Activated T-cell treated with anti-CD3 and anti-CD28 coated beads, Interleukin-2, amount 50 U/mL, for 72 hours (primary cell): ENCODE measurements around the gene SH3BP2. TPM values are rescaled to one million over a fixed set of nuclear protein-coding genes. Genes with fewer than 3 reads are reported as not detected.
A peak's percentile ranks its signal among the peaks of the same experiment; 100 is the strongest.

Experiments used
- ATAC-seq, 2 donors: fragments of 150-1000 bp; cut with Tn5 transposase; replicated peaks in 1 of 2; 2 replicates each; pipeline ENCODE4 v1.10.0; 2021; ENCODE audit warnings: moderate library complexity in 2 of 2, mild to moderate bottlenecking in 1 of 2
- DNase-seq, 2 donors: peaks; one replicate each; pipeline ENCODE4 v3.0.0; 2021 to 2022; ENCODE audit warnings: mixed read lengths in 1 of 2
- H3K27ac Mint-ChIP-seq: one replicate; pipeline ENCODE4 v1.8.0; 2022; ENCODE audit warnings: mild to moderate bottlenecking, moderate library complexity, mixed read lengths
- H3K27me3 Mint-ChIP-seq: one replicate; pipeline ENCODE4 v1.8.0; 2022; ENCODE audit warnings: low read depth, mixed read lengths
- H3K36me3 Mint-ChIP-seq, 2 donors: one replicate each; pipeline ENCODE4 v1.8.0; 2022; ENCODE audit warnings: mixed read lengths in 2 of 2, mild to moderate bottlenecking in 1 of 2; ENCODE audit not compliant: insufficient read depth in 2 of 2
- H3K4me1 Mint-ChIP-seq: one replicate; pipeline ENCODE4 v1.8.0; 2022; ENCODE audit warnings: low read depth, mixed read lengths
- H3K4me3 Mint-ChIP-seq, 2 donors: one replicate each; pipeline ENCODE4 v1.8.0; 2022; ENCODE audit warnings: mild to moderate bottlenecking in 2 of 2, mixed read lengths in 2 of 2, moderate library complexity in 2 of 2
- H3K9me3 Mint-ChIP-seq, 2 donors: one replicate each; pipeline ENCODE4 v1.8.0; 2022; ENCODE audit warnings: mixed read lengths in 2 of 2
- total RNA-seq, 2 donors: library from RNA; stranded (reverse); gene quantifications; one replicate each; pipeline ENCODE4 v1.2.3, GENCODE V29; 2022

The SH3BP2 gene
- total RNA-seq = 10 to 100 TPM; 60.7 to 65.6 TPM

- DNase-seq = peak; percentile 72 to 76
- peaks cover 45% of the 10 kb centered on the region for H3K4me1 Mint-ChIP-seq
Measured at GRCh38 chr4:2792711-2793585, at the start of gene SH3BP2. SH3BP2 (plus strand) TSS chr4:2793085; CDS start chr4:2820618, 27,533 bp downstream.

GRCh38 chr4:2743518-2744445 lies 49.1 kb upstream of the SH3BP2 start:
- Mint-ChIP-seq H3K4me1 (peaks cover 44% of the 10 kb centered on the region), H3K27me3 (no peaks in the 10 kb centered on the region), H3K27ac (no peak overlapping the region), H3K4me3 (peak overlapping the region in 1 of 2 donors; percentile 18), H3K9me3 (no peaks in the 10 kb centered on the region), H3K36me3 (peaks cover 11 to 38% of the 10 kb centered on the region in 2 donors)
- no peak for DNase-seq
- no peak for ATAC-seq

More at GRCh38 chr4:2792711-2793585, at the start of gene SH3BP2:
- H3K36me3 Mint-ChIP-seq = no peaks in the 10 kb centered on the region
- ATAC-seq = peak; percentile 68 to 70
- peak within 1 kb of the TSS; percentile 85 to 88 for H3K4me3 Mint-ChIP-seq
- no peaks in the 10 kb centered on the region for H3K27me3 Mint-ChIP-seq
- H3K27ac Mint-ChIP-seq = peak within 1 kb of the TSS; percentile 76
- no peaks in the 10 kb centered on the region for H3K9me3 Mint-ChIP-seq

- Mint-ChIP-seq H3K27me3 (no peaks in the 10 kb centered on the region), H3K4me3 (peak overlapping the region; percentile 64 to 88), H3K9me3 (no peaks in the 10 kb centered on the region), H3K27ac (peak overlapping the region; percentile 52), H3K36me3 (peaks cover 11 to 38% of the 10 kb centered on the region in 2 donors), H3K4me1 (peaks cover 53% of the 10 kb centered on the region)
- DNase-seq (no peak), ATAC-seq (no peak)
Measured at GRCh38 chr4:2744576-2745270, 48.2 kb upstream of the SH3BP2 start.

- Mint-ChIP-seq H3K36me3 (peaks cover 11 to 38% of the 10 kb centered on the region in 2 donors), H3K4me1 (peaks cover 59% of the 10 kb centered on the region), H3K27ac (peak overlapping the region; percentile 62), H3K27me3 (no peaks in the 10 kb centered on the region), H3K9me3 (no peaks in the 10 kb centered on the region), H3K4me3 (peak overlapping the region; percentile 64 to 88)
- DNase-seq (no peak), ATAC-seq (no peak)
Measured at GRCh38 chr4:2745516-2745915, 47.4 kb upstream of the SH3BP2 start.

GRCh38 chr4:2745981-2746806 lies 46.7 kb upstream of the SH3BP2 start:
- Mint-ChIP-seq H3K9me3 (no peaks in the 10 kb centered on the region), H3K27ac (peak overlapping the region; percentile 85), H3K36me3 (peaks cover 9 to 34% of the 10 kb centered on the region in 2 donors), H3K4me3 (peak overlapping the region; percentile 78 to 88), H3K4me1 (peaks cover 61% of the 10 kb centered on the region), H3K27me3 (no peaks in the 10 kb centered on the region)
- DNase-seq (peak; percentile 96 to 98), ATAC-seq (peak; percentile 98)

GRCh38 chr4:2746891-2747695 lies 45.8 kb upstream of the SH3BP2 start:
- no peaks in the 10 kb centered on the region for H3K9me3 Mint-ChIP-seq

GRCh38 chr4:2750719-2751605 lies 41.9 kb upstream of the SH3BP2 start:
- H3K36me3 Mint-ChIP-seq = peaks cover 10 to 18% of the 10 kb centered on the region in 2 donors
- H3K4me3 Mint-ChIP-seq = no peak overlapping the region
- H3K27ac Mint-ChIP-seq = no peak overlapping the region
- H3K27me3 Mint-ChIP-seq = no peaks in the 10 kb centered on the region
- no peaks in the 10 kb centered on the region for H3K9me3 Mint-ChIP-seq
- no peak for DNase-seq
- ATAC-seq = no peak
- H3K4me1 Mint-ChIP-seq = peaks cover 85% of the 10 kb centered on the region

More at GRCh38 chr4:2746891-2747695, 45.8 kb upstream of the SH3BP2 start:
- peaks cover 9 to 31% of the 10 kb centered on the region in 2 donors for H3K36me3 Mint-ChIP-seq
- H3K27me3 Mint-ChIP-seq = no peaks in the 10 kb centered on the region
- H3K4me1 Mint-ChIP-seq = peaks cover 70% of the 10 kb centered on the region
- H3K4me3 Mint-ChIP-seq = peak overlapping the region; percentile 78 to 88
- ATAC-seq (no peak), DNase-seq (no peak)
- H3K27ac Mint-ChIP-seq = peak overlapping the region; percentile 85

GRCh38 chr4:2753436-2753835 lies 39.4 kb upstream of the SH3BP2 start:
- no peak overlapping the region for H3K27ac Mint-ChIP-seq
- ATAC-seq (no peak), DNase-seq (no peak)
- H3K9me3 Mint-ChIP-seq = no peaks in the 10 kb centered on the region
- H3K27me3 Mint-ChIP-seq = no peaks in the 10 kb centered on the region
- peaks cover 1 to 8% of the 10 kb centered on the region in 2 donors for H3K36me3 Mint-ChIP-seq
- peak overlapping the region; percentile 15 to 62 for H3K4me3 Mint-ChIP-seq
- peaks cover 67% of the 10 kb centered on the region for H3K4me1 Mint-ChIP-seq

- Mint-ChIP-seq H3K27ac (peak overlapping the region; percentile 21), H3K36me3 (peaks cover 1 to 8% of the 10 kb centered on the region in 2 donors), H3K27me3 (no peaks in the 10 kb centered on the region), H3K4me3 (peak overlapping the region; percentile 78 to 84), H3K9me3 (no peaks in the 10 kb centered on the region), H3K4me1 (peaks cover 50% of the 10 kb centered on the region)
- DNase-seq (no peak), ATAC-seq (no peak)
Measured at GRCh38 chr4:2754848-2755819, 37.8 kb upstream of the SH3BP2 start.
